HepG2 (cell line): ENCODE results near the gene ACSL3. TPM values are rescaled to one million over a fixed set of nuclear protein-coding genes. Genes with fewer than 3 reads are reported as not detected.
A peak's percentile ranks its signal among the peaks of the same experiment; 100 is the strongest.

Experiments used
- KAT2B ChIP-seq: fragments of 150-350 bp; IDR thresholded peaks from 2 replicates; pipeline ENCODE4 v1.6.1; 2014; ENCODE audit warnings: low read depth, low read length, borderline replicate concordance
- NFKBIZ ChIP-seq: IDR thresholded peaks from 2 replicates; pipeline ENCODE4 v1.6.1; 2018; ENCODE audit warnings: missing genetic modification reagents, missing compliant biosample characterization
- SRSF9 ChIP-seq: fragments of 200-400 bp; formaldehyde crosslinking; IDR thresholded peaks from 2 replicates; pipeline ENCODE4 v1.6.1; 2018; ENCODE audit warnings: borderline replicate concordance, mild to moderate bottlenecking, low read depth, low read length; ENCODE audit not compliant: insufficient read depth, poor library complexity, severe bottlenecking
- ZBTB46 ChIP-seq: sonication (generic); formaldehyde crosslinking; IDR thresholded peaks from 2 replicates; pipeline ENCODE4 v1.4.0; 2020; ENCODE audit warnings: mild to moderate bottlenecking, missing genetic modification reagents, borderline replicate concordance
- ZHX2 ChIP-seq, 2 experiments: sonication (generic) in 1 of 2; formaldehyde crosslinking in 1 of 2; IDR thresholded peaks; 2 replicates each; pipeline versions ENCODE4 v1.6.1 to v1.9.0; 2014 to 2022; ENCODE audit warnings: antibody characterized with exemption in 1 of 2, borderline replicate concordance in 1 of 2, inconsistent platforms in 1 of 2, low read depth in 1 of 2, missing genetic modification reagents in 1 of 2
- ZNF280D ChIP-seq: sonication (generic); formaldehyde crosslinking; IDR thresholded peaks from 2 replicates; pipeline ENCODE4 v1.5.1; 2020; ENCODE audit warnings: mild to moderate bottlenecking, missing genetic modification reagents
- ZNF281 ChIP-seq: sonication (generic); formaldehyde crosslinking; IDR thresholded peaks from 2 replicates; pipeline ENCODE4 v1.4.0; 2020; ENCODE audit warnings: missing genetic modification reagents, borderline replicate concordance
- ZNF572 ChIP-seq: sonication (generic); formaldehyde crosslinking; IDR thresholded peaks from 2 replicates; pipeline ENCODE4 v1.5.1; 2020; ENCODE audit warnings: mild to moderate bottlenecking, missing genetic modification reagents
- ZNF839 ChIP-seq: sonication (generic); formaldehyde crosslinking; IDR thresholded peaks from 2 replicates; pipeline ENCODE4 v1.4.0; 2020; ENCODE audit warnings: missing genetic modification reagents, mild to moderate bottlenecking, borderline replicate concordance
- ZNF850 ChIP-seq: sonication (generic); formaldehyde crosslinking; conservative IDR thresholded peaks from 2 replicates; pipeline ENCODE4 v1.9.0; 2021; ENCODE audit warnings: mild to moderate bottlenecking, missing genetic modification reagents
- ZSCAN29 ChIP-seq: sonication (generic); formaldehyde crosslinking; conservative IDR thresholded peaks from 2 replicates; pipeline ENCODE4 v1.4.0; 2020; ENCODE audit warnings: mild to moderate bottlenecking, missing genetic modification reagents
- polyA plus RNA-seq, 8 experiments: library from polyadenylated mRNA; depleted of rRNA in 3 of 8; stranded (reverse) in 7 of 8; unstranded in 1 of 8; fragments of >200 nt; fragmentation: Illumina TruSeq in 4 of 8; extraction: Trizol in 4 of 8; gene quantifications; 2 replicates each; pipeline versions ENCODE4 v1.2.1 to v1.2.3, GENCODE V29; 2011 to 2016; ENCODE audit warnings: low read depth in 4 of 8, missing spikeins in 1 of 8, mixed read lengths in 1 of 8; ENCODE audit not compliant: insufficient read depth in 1 of 8
- total RNA-seq, 5 experiments: library from RNA; depleted of rRNA; stranded (reverse); fragments of >200 nt; fragmentation: Illumina TruSeq; extraction: Trizol; gene quantifications; 2 replicates each; pipeline ENCODE4 v1.2.3, GENCODE V29; 2016; ENCODE audit warnings: low read depth in 1 of 5

Gene ACSL3
- total and polyA plus RNA-seq, 2 of the 13 experiments (the other 11 are each of a cell fraction or from before 2014, with no cell fraction given) = 305 to 365 TPM

GRCh38 chr2:222859786-222860612, 837 bp upstream of the ACSL3 start (continued):
- TF ChIP-seq SRSF9 = no peak
- TF ChIP-seq ZNF572 (CRISPR knock-in tag) = no peak
- no peak for TF ChIP-seq ZNF839
- no peak for TF ChIP-seq ZSCAN29 (CRISPR knock-in tag)
- no peak for TF ChIP-seq ZNF280D
- TF ChIP-seq ZHX2 (IDR thresholded peaks at IDR 0.05; ENCODE audit: low read depth) = no peak
- TF ChIP-seq ZHX2 (CRISPR knock-in tag; IDR thresholded peaks at IDR 0.05; ENCODE audit: borderline replicate concordance) = no peak
- no peak for TF ChIP-seq NFKBIZ (CRISPR knock-in tag)
- no peak for TF ChIP-seq ZNF850 (CRISPR knock-in tag)
- TF ChIP-seq ZBTB46 (CRISPR knock-in tag) = no peak
- no peak for TF ChIP-seq KAT2B
- TF ChIP-seq ZNF281 (CRISPR knock-in tag) = peak; percentile 62; the same call in 1 of the 2 replicates
